Measurements from ENCODE around the gene MICALL1.

MICALL1 gene

GRCh38 chr22:37865510-37865909 lies 40.6 kb upstream of the MICALL1 start:
- H3F3A ChIP-seq (ENCODE audit: insufficient read depth, low read length): 0 out of 2 replicates have a peak, but pooled peaks cover 7% of the 10 kb centered on the region

GRCh38 chr22:37870273-37870672 lies 35.8 kb upstream of the MICALL1 start:
- Histone ChIP-seq H3K4me1 (ENCODE audit: insufficient read depth, low read length, severe bottlenecking) (no peaks in the 10 kb centered on the region), H3K36me3 (ENCODE audit: insufficient read depth, low read length) (peaks cover 94% of the 10 kb centered on the region), H3K27me3 (ENCODE audit: insufficient read depth, low read length) (no peaks in the 10 kb centered on the region), H4K20me1 (ENCODE audit: insufficient read depth, low read length) (no peaks in the 10 kb centered on the region), H3K4me2 (ENCODE audit: low read length) (no peak overlapping the region), H3K4me3 (ENCODE audit: low read depth, low read length, poor library complexity, severe bottlenecking) (no peak overlapping the region), H3K27ac (ENCODE audit: low read depth, low read length, poor library complexity, severe bottlenecking) (no peak overlapping the region), H3F3A (ENCODE audit: insufficient read depth, low read length) (no peaks in the 10 kb centered on the region), H3K9me3 (ENCODE audit: low read length) (no peaks in the 10 kb centered on the region), H2AFZ (ENCODE audit: low read length) (no peak overlapping the region), H3K79me2 (ENCODE audit: insufficient read depth, low read length) (no peaks in the 10 kb centered on the region), H3K9me2 (ENCODE audit: low read depth, low read length) (no peaks in the 10 kb centered on the region), H3K9ac (ENCODE audit: low read length) (no peak overlapping the region)
- TF ChIP-seq EZH2 (IDR thresholded peaks at IDR 0.05; ENCODE audit: borderline replicate concordance, low read length) (no peak), CTCF (IDR thresholded peaks at IDR 0.05; ENCODE audit: low read length) (no peak)

More at GRCh38 chr22:37865510-37865909, 40.6 kb upstream of the MICALL1 start:
- Histone ChIP-seq H4K20me1 (ENCODE audit: insufficient read depth, low read length) (no peaks in the 10 kb centered on the region), H3K9ac (ENCODE audit: low read length) (no peak overlapping the region), H3K27me3 (ENCODE audit: insufficient read depth, low read length) (no peaks in the 10 kb centered on the region), H3K4me2 (ENCODE audit: low read length) (no peak overlapping the region), H3K4me3 (ENCODE audit: low read depth, low read length, poor library complexity, severe bottlenecking) (no peak overlapping the region), H3K79me2 (ENCODE audit: insufficient read depth, low read length) (no peaks in the 10 kb centered on the region), H3K27ac (ENCODE audit: low read depth, low read length, poor library complexity, severe bottlenecking) (no peak overlapping the region), H2AFZ (ENCODE audit: low read length) (no peak overlapping the region), H3K36me3 (ENCODE audit: insufficient read depth, low read length) (peaks cover 97% of the 10 kb centered on the region), H3K9me3 (ENCODE audit: low read length) (no peaks in the 10 kb centered on the region), H3K4me1 (ENCODE audit: insufficient read depth, low read length, severe bottlenecking) (no peaks in the 10 kb centered on the region), H3K9me2 (ENCODE audit: low read depth, low read length) (no peaks in the 10 kb centered on the region)
- no peak for TF ChIP-seq CTCF (IDR thresholded peaks at IDR 0.05; ENCODE audit: low read length)
- TF ChIP-seq EZH2 (IDR thresholded peaks at IDR 0.05; ENCODE audit: borderline replicate concordance, low read length): no peak

DNA sequence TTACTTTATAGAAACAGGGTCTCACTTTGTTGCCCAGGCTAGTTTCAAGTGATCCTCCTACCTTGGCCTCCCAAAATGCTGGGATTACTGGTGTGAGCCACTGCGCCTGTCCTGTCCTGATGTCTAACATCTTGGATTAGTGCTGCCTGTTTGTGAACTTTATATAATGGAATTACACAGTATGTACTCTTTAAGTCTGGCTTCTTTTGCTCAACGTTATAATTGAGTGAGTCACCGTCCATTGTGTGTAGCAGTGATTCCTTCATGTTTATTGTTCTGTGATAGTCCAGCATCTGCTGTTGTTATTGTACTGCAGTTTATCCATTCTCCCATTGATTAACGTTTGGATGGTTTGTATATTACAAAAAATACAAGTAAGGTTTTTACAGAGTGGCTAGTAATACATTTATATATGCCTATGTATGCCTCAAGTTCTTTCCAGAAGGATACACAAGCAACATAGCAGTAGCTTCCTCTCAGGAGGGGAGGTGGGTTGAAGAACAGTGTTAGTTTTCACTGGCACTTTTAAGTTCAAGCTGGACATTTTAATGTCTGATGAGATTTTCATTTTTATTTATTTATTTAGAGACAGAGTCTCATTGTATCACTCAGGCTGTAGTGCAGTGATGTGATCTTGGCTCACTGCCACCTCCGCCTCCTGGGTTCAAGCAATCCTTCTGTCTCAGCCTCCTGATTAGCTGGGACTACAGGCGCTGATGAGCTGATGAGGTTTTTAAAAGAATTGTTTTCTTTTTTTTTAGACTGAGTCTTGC lies 25.2 kb upstream of the MICALL1 start:
- Histone ChIP-seq H3K9me2 (ENCODE audit: low read depth, low read length) (no peaks in the 10 kb centered on the region), H3K27me3 (ENCODE audit: insufficient read depth, low read length) (no peaks in the 10 kb centered on the region), H3K27ac (ENCODE audit: low read depth, low read length, poor library complexity, severe bottlenecking) (no peak overlapping the region), H3K4me1 (ENCODE audit: insufficient read depth, low read length, severe bottlenecking) (no peaks in the 10 kb centered on the region), H3F3A (ENCODE audit: insufficient read depth, low read length) (no peaks in the 10 kb centered on the region), H3K4me2 (ENCODE audit: low read length) (no peak overlapping the region), H2AFZ (ENCODE audit: low read length) (no peak overlapping the region), H3K9me3 (ENCODE audit: low read length) (no peaks in the 10 kb centered on the region), H3K4me3 (ENCODE audit: low read depth, low read length, poor library complexity, severe bottlenecking) (no peak overlapping the region), H3K36me3 (ENCODE audit: insufficient read depth, low read length) (peaks cover 74% of the 10 kb centered on the region), H3K79me2 (ENCODE audit: insufficient read depth, low read length) (no peaks in the 10 kb centered on the region), H3K9ac (ENCODE audit: low read length) (no peak overlapping the region), H4K20me1 (ENCODE audit: insufficient read depth, low read length) (no peaks in the 10 kb centered on the region)
- TF ChIP-seq CTCF (IDR thresholded peaks at IDR 0.05; ENCODE audit: low read length) (no peak), EZH2 (IDR thresholded peaks at IDR 0.05; ENCODE audit: borderline replicate concordance, low read length) (no peak)
